ENCODE results near the gene AZI2. TPM values are rescaled to one million over a fixed set of nuclear protein-coding genes. Genes with fewer than 3 reads are reported as not detected.

Gene AZI2
- total RNA-seq, 1 experiment from 2014 or later, result 31.3 TPM

- no peak for TF ChIP-seq MAX (CRISPR knock-in tag; IDR thresholded peaks at IDR 0.05)
- no peak for TF ChIP-seq ZSCAN18 (CRISPR knock-in tag; IDR thresholded peaks at IDR 0.05)
- TF ChIP-seq FOXK1 (CRISPR knock-in tag; IDR thresholded peaks at IDR 0.05), result no peak
- no peak for TF ChIP-seq GRHL2 (CRISPR knock-in tag; IDR thresholded peaks at IDR 0.05; ENCODE audit: insufficient replicate concordance, severe bottlenecking)
- no peak for TF ChIP-seq MYBL2 (CRISPR knock-in tag; IDR thresholded peaks at IDR 0.05)
- TF ChIP-seq JAZF1 (CRISPR knock-in tag; IDR thresholded peaks at IDR 0.05), result no peak
- TF ChIP-seq ZNF232 (CRISPR knock-in tag; IDR thresholded peaks at IDR 0.05), result no peak
- TF ChIP-seq NFE2L1 (CRISPR knock-in tag; IDR thresholded peaks at IDR 0.05), result no peak
- no peak for TF ChIP-seq USF1 (CRISPR knock-in tag; IDR thresholded peaks at IDR 0.05)
- no peak for TF ChIP-seq NR1H2 (CRISPR knock-in tag; IDR thresholded peaks at IDR 0.05)
- TF ChIP-seq ZNF219 (CRISPR knock-in tag; IDR thresholded peaks at IDR 0.05; ENCODE audit: borderline replicate concordance), result no peak
- TF ChIP-seq NFATC4 (CRISPR knock-in tag; IDR thresholded peaks at IDR 0.05), result no peak
- TF ChIP-seq TEAD1 (CRISPR knock-in tag; IDR thresholded peaks at IDR 0.05), result no peak
Observed at GRCh38 chr3:28320981-28321380, 27.6 kb downstream of the AZI2 start (continued).

- ChIA-PET POLR2A (no interaction called here), CTCF (interaction anchor here (0.6 to 1.2 kb wide), 22 partner anchors 10 to 605 kb away, joined by 3 to 20 read pairs (median 4); partner anchors contain the start of genes AZI2 and ZCWPW2)
- Mint-ChIP-seq H3K4me1 (peaks cover 9% of the 10 kb centered on the region), H3K27me3 (ENCODE audit: low read depth) (no peaks in the 10 kb centered on the region), H3K4me3 (no peak overlapping the region), H3K36me3 (no peaks in the 10 kb centered on the region; the same call in 1 of the 2 replicates), H3K27ac (no peak overlapping the region), H3K9me3 (no peaks in the 10 kb centered on the region)
- peak; percentile 95 for ATAC-seq
- no peak for DNase-seq (ENCODE audit: low spot score)
- TF ChIP-seq STAT6 (CRISPR knock-in tag; conservative IDR thresholded peaks at IDR 0.05; ENCODE audit: low read depth) (no peak), SP1 (CRISPR knock-in tag; conservative IDR thresholded peaks at IDR 0.05) (no peak), MLX (CRISPR knock-in tag; IDR thresholded peaks at IDR 0.05) (no peak), CDX4 (CRISPR knock-in tag; IDR thresholded peaks at IDR 0.05; ENCODE audit: borderline replicate concordance) (no peak), IRF1 (CRISPR knock-in tag; IDR thresholded peaks at IDR 0.05) (no peak), ZNF416 (CRISPR knock-in tag; IDR thresholded peaks at IDR 0.05) (no peak), ELF4 (CRISPR knock-in tag; IDR thresholded peaks at IDR 0.05; ENCODE audit: low read depth) (no peak), NFYB (CRISPR knock-in tag; conservative IDR thresholded peaks at IDR 0.05; ENCODE audit: low read depth) (no peak)
Observed at GRCh38 chr3:28317438-28318022, 31.1 kb downstream of the AZI2 start.
